GM18502 (cell line): ENCODE measurements around the gene KLC4.
"Not testable (repeated sequence)": the region's sequence is repeated elsewhere in the genome, so short reads cannot be mapped to it uniquely, and the experiment has no call there.

ENCODE experiments used
- ATAC-seq: cut with Tn5 transposase; IDR thresholded peaks from one replicate; pipeline ENCODE4 v1.9.1; 2021; ENCODE audit warnings: mild to moderate bottlenecking; ENCODE audit not compliant: unreplicated experiment, poor library complexity

KLC4 gene

GRCh38 chr6:43060755-43061633, 1.6 kb downstream of the KLC4 start:
- no peak for ATAC-seq

GRCh38 chr6:43061861-43062260, 2.4 kb downstream of the KLC4 start:
- no peak for ATAC-seq

- no peak for ATAC-seq
Observed at GRCh38 chr6:43062818-43063217, 3.4 kb downstream of the KLC4 start.

GRCh38 chr6:43070028-43070632, 10.7 kb downstream of the KLC4 start:
- no peak for ATAC-seq

GRCh38 chr6:43074847-43075669, 15.6 kb downstream of the KLC4 start:
- ATAC-seq, result no peak

GRCh38 chr6:43075670-43076463, 16.4 kb downstream of the KLC4 start, which contains the start of gene PTK7:
Gene PTK7 (plus strand): TSS chr6:43076314. CDS start chr6:43076489, 175 bp downstream.
- no peak for ATAC-seq

GRCh38 chr6:43076464-43077332, 17.3 kb downstream of the KLC4 start:
- ATAC-seq, result no peak

- no peak for ATAC-seq
Observed at GRCh38 chr6:43077333-43077809, 17.9 kb downstream of the KLC4 start.

- no peak for ATAC-seq
Observed at GRCh38 chr6:43077981-43078511, 18.6 kb downstream of the KLC4 start.

GRCh38 chr6:43078691-43079090, 19.3 kb downstream of the KLC4 start:
- ATAC-seq, result no peak

GRCh38 chr6:43081043-43081442, 21.6 kb downstream of the KLC4 start:
- ATAC-seq, result no peak

- ATAC-seq, result not testable (repeated sequence)
Observed at GRCh38 chr6:43081922-43082321, 22.5 kb downstream of the KLC4 start.

GRCh38 chr6:43082806-43083655, 23.6 kb downstream of the KLC4 start:
- no peak for ATAC-seq

- ATAC-seq, result no peak
Observed at GRCh38 chr6:43086022-43086658, 26.7 kb downstream of the KLC4 start.

- ATAC-seq, result no peak
Observed at GRCh38 chr6:43088654-43089056, 29.2 kb downstream of the KLC4 start.

- no peak for ATAC-seq
Observed at GRCh38 chr6:43089467-43089866, 30.0 kb downstream of the KLC4 start.

- ATAC-seq, result no peak
Observed at GRCh38 chr6:43089874-43090558, 30.6 kb downstream of the KLC4 start.
